NCI-H2227 (cell line): ENCODE measurements around the gene SMC4.
A peak's percentile ranks its signal among the peaks of the same experiment; 100 is the strongest.
"Not testable (repeated sequence)": the region's sequence is repeated elsewhere in the genome, so short reads cannot be mapped to it uniquely, and the experiment has no call there.

Experiments used
- DNase-seq: peaks from one replicate; lab custom pipeline; 2025; ENCODE audit not compliant: unreplicated experiment; lab: John Stamatoyannopoulos, UW

The SMC4 gene

DNA sequence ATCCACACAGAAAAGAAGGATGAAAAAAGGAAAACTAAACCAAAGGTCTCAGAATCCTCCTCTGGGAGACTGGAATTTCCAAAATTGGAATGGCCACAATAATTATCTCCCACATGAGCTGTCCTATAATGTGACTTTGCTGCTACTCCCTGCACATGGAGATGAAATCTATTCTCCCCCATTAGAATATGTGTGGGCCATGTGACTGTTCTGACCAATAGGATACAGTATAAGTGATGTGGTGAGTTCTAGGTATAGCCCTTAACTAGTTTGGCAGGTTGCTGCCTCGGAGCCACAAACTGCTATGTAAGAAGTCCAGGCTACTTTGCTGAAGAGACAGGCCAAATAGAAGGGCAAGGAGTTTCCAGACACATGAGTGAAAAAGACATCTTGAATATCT lies 45.0 kb downstream of the SMC4 start:
- no peak for DNase-seq

- DNase-seq: no peak
These were observed 46.4 kb downstream of the SMC4 start for GRCh38 chr3:160445854-160446253.

DNA sequence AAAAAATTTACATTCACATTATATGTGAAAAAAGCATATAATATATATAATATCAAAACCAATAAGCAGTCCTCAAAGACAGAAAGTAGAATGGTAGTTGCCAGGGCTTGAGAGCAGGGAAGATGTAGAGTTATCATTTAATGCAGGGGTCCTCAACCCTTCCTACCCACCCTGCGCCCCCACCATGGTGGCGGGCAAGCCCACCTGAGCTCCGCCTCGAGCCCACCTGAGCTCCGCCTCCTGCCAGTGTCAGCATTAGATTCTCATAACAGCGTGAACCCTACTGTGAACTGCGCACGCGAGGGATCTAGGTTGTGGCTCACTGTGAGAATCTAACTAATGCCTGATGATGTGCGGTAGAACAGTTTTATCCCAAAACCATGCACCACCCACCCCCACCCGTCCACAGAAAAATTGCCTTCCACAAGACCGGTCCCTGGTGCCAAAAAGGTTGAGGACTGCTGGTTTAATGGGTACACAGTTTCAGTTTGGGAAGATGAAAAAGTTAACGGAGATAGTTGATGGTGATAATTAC lies 47.1 kb downstream of the SMC4 start:
- no peak for DNase-seq

GRCh38 chr3:160447544-160447943 lies 48.1 kb downstream of the SMC4 start:
- DNase-seq: no peak

DNA sequence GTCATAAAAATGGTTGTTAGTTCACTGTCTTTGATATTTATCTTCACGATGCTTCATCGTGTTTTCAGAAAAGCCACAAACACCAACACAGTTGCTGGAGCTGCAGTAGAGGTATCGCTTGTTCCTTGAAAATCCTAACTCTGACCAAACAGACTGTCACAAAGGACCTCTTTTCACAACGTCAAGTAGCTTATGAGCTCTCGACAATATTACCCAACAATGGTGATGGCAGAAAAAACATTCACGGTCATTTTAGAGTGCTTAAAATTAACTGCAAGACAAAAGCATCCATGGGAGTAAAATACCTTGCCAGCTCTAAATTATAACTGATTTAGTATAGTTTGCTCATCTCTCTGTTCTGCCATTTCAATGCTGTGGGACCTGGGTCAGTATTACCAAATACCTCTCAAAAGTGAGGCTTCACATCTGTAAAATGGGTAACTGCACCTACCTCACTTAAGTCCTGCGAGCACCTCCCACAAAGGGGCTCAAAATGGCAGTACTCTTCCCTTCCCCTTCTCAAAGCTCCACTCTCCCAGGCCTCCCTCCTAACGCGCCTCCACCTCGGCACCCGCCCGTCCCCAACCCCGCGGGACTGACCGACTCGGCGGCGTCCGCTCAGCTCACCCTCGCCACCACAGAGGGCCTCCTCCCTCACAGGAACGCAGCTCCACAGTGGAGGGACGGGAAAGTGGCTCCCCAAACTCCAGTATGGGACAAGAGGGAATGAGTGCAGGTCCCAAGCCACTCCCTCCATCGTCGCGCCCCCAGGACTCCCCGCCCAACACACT lies 49.6 kb downstream of the SMC4 start:
- DNase-seq: no peak

GRCh38 chr3:160449636-160450598 lies 50.5 kb downstream of the SMC4 start, which contains the start of gene TRIM59:
TSS of gene TRIM59 (minus strand) at chr3:160449786. CDS start at chr3:160439183, 10,603 bp downstream.
- no peak for DNase-seq

GRCh38 chr3:160450846-160451245 lies 51.4 kb downstream of the SMC4 start:
- DNase-seq: no peak

GRCh38 chr3:160451602-160452001 lies 52.2 kb downstream of the SMC4 start:
- DNase-seq: no peak

DNA sequence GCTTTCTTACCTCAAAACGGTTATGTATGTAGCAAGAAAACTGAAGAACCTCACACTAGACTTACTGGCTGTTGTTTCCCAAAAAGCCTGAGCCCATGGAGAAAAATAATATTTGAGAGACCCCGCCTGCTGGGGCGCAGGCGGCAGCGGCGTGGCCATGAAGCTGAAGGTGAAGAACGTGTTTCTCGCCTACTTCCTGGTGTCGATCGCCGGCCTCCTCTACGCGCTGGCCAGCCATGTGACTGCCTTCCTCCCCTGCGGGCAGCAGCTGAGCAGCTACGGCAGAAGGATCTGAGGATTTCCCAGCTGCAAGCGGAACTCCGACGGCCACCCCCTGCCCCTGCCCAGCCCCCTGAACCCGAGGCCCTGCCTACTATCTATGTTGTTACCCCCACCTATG lies 52.8 kb downstream of the SMC4 start:
- not testable (repeated sequence) for DNase-seq

DNA sequence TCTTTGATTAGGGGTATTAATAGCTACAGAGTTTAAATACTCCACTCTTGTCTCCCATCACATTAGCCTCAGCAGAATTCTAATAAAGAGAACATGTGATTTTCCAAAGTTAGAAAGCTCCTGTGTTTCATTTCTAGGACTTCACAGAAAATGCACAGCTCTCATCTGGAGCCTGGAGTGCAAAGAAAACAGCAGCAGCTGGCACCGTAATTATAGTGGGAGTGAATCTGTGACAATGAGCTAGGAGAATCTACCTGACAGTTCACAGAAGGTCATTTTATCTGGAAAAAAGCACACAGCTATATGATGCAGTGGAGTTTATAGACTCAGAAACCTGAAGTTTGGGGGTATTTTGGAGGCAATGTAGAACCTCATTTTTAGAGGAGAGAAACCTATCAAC lies 55.5 kb downstream of the SMC4 start:
- peak; percentile 60 for DNase-seq

GRCh38 chr3:160455846-160456245 lies 56.4 kb downstream of the SMC4 start:
- no peak for DNase-seq

- no peak for DNase-seq
These were observed 58.7 kb downstream of the SMC4 start for GRCh38 chr3:160458151-160458550.

GRCh38 chr3:160459450-160459970 lies 60.1 kb downstream of the SMC4 start:
- no peak for DNase-seq

- DNase-seq: no peak
These were observed 60.6 kb downstream of the SMC4 start for GRCh38 chr3:160460033-160460432.

DNA sequence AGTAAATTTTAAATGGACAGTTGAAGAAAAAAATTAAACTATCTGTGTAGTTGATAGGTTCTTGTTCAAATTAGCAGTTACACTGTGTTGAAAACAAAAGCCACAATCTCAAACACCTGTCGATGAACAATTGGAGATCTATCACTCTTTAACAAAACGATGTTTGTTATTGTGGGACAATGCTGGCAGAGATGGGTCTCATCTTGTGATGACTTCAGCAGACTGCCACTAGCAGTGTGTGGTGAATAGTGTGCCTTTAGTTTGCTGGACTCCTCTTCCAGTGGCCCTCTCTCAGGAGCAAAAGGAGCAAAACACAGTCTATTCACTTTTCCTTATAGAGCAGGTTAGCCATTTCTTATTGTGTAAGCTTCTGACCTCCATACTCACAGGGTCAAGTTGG lies 64.9 kb downstream of the SMC4 start:
- DNase-seq: no peak

- DNase-seq: no peak
These were observed 65.5 kb downstream of the SMC4 start for GRCh38 chr3:160464971-160465370.

- DNase-seq: no peak
These were observed 70.7 kb downstream of the SMC4 start for GRCh38 chr3:160470181-160470580.

DNA sequence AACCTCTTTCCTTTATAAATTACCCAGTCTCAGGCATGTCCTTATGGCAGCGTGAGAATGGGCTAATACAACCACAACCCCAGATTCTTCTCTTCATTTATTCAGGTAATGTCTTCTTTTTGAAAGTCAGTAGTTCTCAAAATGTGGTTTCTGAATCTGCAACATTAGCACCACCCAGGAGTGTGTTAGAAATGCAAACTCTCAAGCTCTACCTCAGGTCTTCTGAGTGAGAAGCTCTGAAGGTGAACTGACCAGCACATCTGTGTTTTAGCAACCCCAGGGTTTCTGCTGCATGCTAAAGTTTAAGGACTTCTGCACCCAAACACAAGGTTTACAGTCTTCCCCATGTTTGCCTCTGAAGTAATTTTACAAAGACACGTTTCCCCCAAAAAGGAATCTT lies 72.4 kb downstream of the SMC4 start:
- DNase-seq: no peak

GRCh38 chr3:160472344-160472743 lies 72.9 kb downstream of the SMC4 start:
- DNase-seq: no peak

- DNase-seq: no peak
These were observed 73.8 kb downstream of the SMC4 start for GRCh38 chr3:160473221-160473620.

GRCh38 chr3:160473978-160474377 lies 74.5 kb downstream of the SMC4 start:
- DNase-seq: no peak
